KMS-11 (cell line): Measurements from ENCODE around the gene TUBG1.
"Not testable (repeated sequence)": the region's sequence is repeated elsewhere in the genome, so short reads cannot be mapped to it uniquely, and the experiment has no call there.

Experiments used
- H2AFZ ChIP-seq: fragments of 200-600 bp; sonication (generic); 2 replicates; pipeline ENCODE4 v1.6.1; 2016; ENCODE audit warnings: antibody characterized with exemption, mixed run types, low read depth
- H3K27ac ChIP-seq: fragments of 200-600 bp; sonication (generic); 2 replicates; pipeline ENCODE4 v1.6.1; 2016; ENCODE audit warnings: mild to moderate bottlenecking, mixed run types
- H3K27me3 ChIP-seq: fragments of 200-600 bp; sonication (generic); 2 replicates; pipeline ENCODE4 v1.6.1; 2017; ENCODE audit warnings: mild to moderate bottlenecking, low read depth, mixed run types, moderate library complexity; ENCODE audit not compliant: insufficient read depth
- H3K36me3 ChIP-seq: fragments of 200-600 bp; sonication (generic); 2 replicates; pipeline ENCODE4 v1.6.1; 2017; ENCODE audit warnings: mild to moderate bottlenecking, mixed run types; ENCODE audit not compliant: insufficient read depth
- H3K4me1 ChIP-seq: fragments of 200-600 bp; sonication (generic); 2 replicates; pipeline ENCODE4 v1.6.1; 2016; ENCODE audit warnings: mild to moderate bottlenecking, low read depth, mixed run types; ENCODE audit not compliant: poor library complexity, severe bottlenecking
- H3K4me2 ChIP-seq: fragments of 200-600 bp; sonication (generic); 2 replicates; pipeline ENCODE4 v1.7.0; 2016; ENCODE audit warnings: mild to moderate bottlenecking, mixed run types
- H3K4me3 ChIP-seq: fragments of 200-600 bp; sonication (generic); IDR thresholded peaks from 2 replicates; pipeline ENCODE4 v1.6.1; 2017; ENCODE audit warnings: low read depth, low read length, mixed read lengths; ENCODE audit not compliant: insufficient read depth
- H3K79me2 ChIP-seq: fragments of 200-600 bp; sonication (generic); 2 replicates; pipeline ENCODE4 v1.6.1; 2016; ENCODE audit warnings: low read depth, mixed run types; ENCODE audit not compliant: insufficient read depth
- H3K9ac ChIP-seq: fragments of 200-600 bp; sonication (generic); 2 replicates; pipeline ENCODE4 v1.6.1; 2016; ENCODE audit warnings: mild to moderate bottlenecking, mixed run types
- H4K20me1 ChIP-seq: fragments of 200-600 bp; sonication (generic); 2 replicates; pipeline ENCODE4 v1.6.1; 2016; ENCODE audit warnings: mild to moderate bottlenecking, mixed run types; ENCODE audit not compliant: insufficient read depth
- CTCF ChIP-seq: fragments of 200-600 bp; sonication (generic); conservative IDR thresholded peaks from 2 replicates; pipeline ENCODE4 v1.6.1; 2017; ENCODE audit warnings: low read depth, mild to moderate bottlenecking, antibody characterized with exemption, low read length, moderate library complexity, mixed read lengths

The TUBG1 gene

DNA sequence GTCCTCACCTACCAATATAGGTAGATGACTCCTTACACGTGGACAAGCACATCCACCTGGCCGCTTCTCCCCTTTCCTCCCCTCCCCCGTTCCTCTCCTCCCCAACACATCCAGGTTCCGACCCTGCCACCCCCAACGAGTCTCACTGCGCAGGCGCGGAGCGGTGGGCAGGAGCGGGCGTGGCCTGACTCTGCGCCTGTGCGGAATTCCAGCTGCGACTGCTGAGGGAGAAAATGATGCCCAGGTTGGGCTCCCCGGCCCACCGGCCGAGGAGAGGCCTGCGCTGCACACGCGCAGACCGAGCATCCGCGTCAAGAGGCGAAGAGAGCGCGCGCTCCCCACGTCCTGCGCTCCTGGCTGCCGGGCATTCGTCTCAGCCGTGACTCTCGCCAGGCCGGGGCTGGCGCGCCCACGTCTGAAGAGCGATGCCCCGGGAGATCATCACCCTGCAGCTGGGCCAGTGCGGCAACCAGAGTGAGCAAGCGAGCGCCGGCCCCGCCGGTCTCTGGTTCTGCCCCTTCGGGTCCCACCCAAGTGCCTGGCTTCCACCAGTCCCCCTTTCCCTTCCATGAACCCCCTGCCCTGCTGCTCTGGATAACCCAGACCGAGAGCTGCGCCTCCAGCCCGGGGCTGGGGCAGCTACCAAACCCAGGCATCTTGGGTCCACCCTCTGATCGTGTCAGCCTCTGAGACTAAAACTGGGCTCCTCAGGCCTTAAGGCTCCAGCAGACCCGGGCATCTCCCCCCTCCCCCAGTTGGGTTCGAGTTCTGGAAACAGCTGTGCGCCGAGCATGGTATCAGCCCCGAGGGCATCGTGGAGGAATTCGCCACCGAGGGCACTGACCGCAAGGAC, 49.8 kb downstream of the TUBG1 start, which contains the start of gene TUBG2:
TUBG2 (plus strand) TSS at position 206 of the 853 bp plus-strand sequence; CDS start at position 426, 220 bp downstream.
- H3K4me3 ChIP-seq = no peak within 1 kb of the TSS
- no peaks in the 10 kb centered on the region for H4K20me1 ChIP-seq
- H3K9ac ChIP-seq = peak within 1 kb of the TSS; percentile 41; the same call in 1 of the 2 replicates
- no peaks in the 10 kb centered on the region for H3K27me3 ChIP-seq
- H3K4me2 ChIP-seq = peak within 1 kb of the TSS; percentile 82
- H3K4me1 ChIP-seq = peaks cover 57% of the 10 kb centered on the region
- H3K27ac ChIP-seq = peak within 1 kb of the TSS; percentile 11; the same call in 1 of the 2 replicates
- peak within 1 kb of the TSS; percentile 69 for H2AFZ ChIP-seq
- no peaks in the 10 kb centered on the region for H3K36me3 ChIP-seq
- no peak for TF ChIP-seq CTCF
- no peaks in the 10 kb centered on the region for H3K79me2 ChIP-seq

DNA sequence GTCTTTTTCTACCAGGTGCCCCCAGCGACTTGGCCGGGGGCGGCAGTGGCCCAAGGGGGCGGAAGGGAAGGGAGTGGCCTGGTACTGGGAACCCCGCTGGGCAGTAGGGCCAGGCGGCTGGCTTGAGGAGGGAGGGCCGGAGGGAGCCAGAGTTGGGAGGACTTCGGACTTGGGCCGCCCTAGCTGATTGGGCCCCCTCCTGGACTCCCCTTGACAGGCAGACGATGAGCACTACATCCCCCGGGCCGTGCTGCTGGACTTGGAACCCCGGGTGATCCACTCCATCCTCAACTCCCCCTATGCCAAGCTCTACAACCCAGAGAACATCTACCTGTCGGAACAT, 50.4 kb downstream of the TUBG1 start:
- not testable (repeated sequence) for H3K27ac ChIP-seq, H3K36me3 ChIP-seq, H3K4me3 ChIP-seq, H3K79me2 ChIP-seq, H2AFZ ChIP-seq, H3K9ac ChIP-seq, H3K27me3 ChIP-seq, H4K20me1 ChIP-seq
- peak overlapping the region; percentile 82; the same call in 1 of the 2 replicates for H3K4me2 ChIP-seq
- peaks cover 57% of the 10 kb centered on the region for H3K4me1 ChIP-seq

- Histone ChIP-seq H4K20me1 (no peaks in the 10 kb centered on the region), H3K4me3 (no peak overlapping the region), H3K36me3 (no peaks in the 10 kb centered on the region), H3K9ac (no peak overlapping the region), H3K4me1 (peaks cover 49% of the 10 kb centered on the region), H3K4me2 (peak overlapping the region; percentile 2), H3K79me2 (no peaks in the 10 kb centered on the region), H3K27ac (no peak overlapping the region), H2AFZ (no peak overlapping the region), H3K27me3 (no peaks in the 10 kb centered on the region)
- no peak for TF ChIP-seq CTCF
Measured at GRCh38 chr17:42660692-42661345, 51.3 kb downstream of the TUBG1 start.
